Mononuclear cell (primary cell): Measurements from ENCODE around the gene PCSK9. TPM values are rescaled to one million over a fixed set of nuclear protein-coding genes. Genes with fewer than 3 reads are reported as not detected.

ENCODE experiments used
- H3K27me3 ChIP-seq: 2 replicates; pipeline ENCODE4 v1.6.0; 2011; ENCODE audit warnings: low read length, control low read depth; ENCODE audit not compliant: insufficient read depth
- H3K4me1 ChIP-seq: 2 replicates; pipeline ENCODE4 v1.5.1; 2011; ENCODE audit warnings: mild to moderate bottlenecking, low read length, control low read depth; ENCODE audit not compliant: insufficient read depth
- H3K4me3 ChIP-seq: 2 replicates; pipeline ENCODE4 v1.5.1; 2011; ENCODE audit warnings: mild to moderate bottlenecking, low read length, moderate library complexity
- H3K9me3 ChIP-seq: 2 replicates; pipeline ENCODE4 v1.5.1; 2011; ENCODE audit warnings: low read depth, mild to moderate bottlenecking, control low read depth, low read length
- total RNA-seq: library from RNA; depleted of rRNA; stranded (reverse); fragments of >200 nt; gene quantifications from one replicate; pipeline ENCODE4 v1.2.3, GENCODE V29; 2012

The PCSK9 gene
- total RNA-seq, 1 donor = not detected

- no peaks in the 10 kb centered on the region for H3K9me3 ChIP-seq
- no peaks in the 10 kb centered on the region for H3K4me1 ChIP-seq
- H3K4me3 ChIP-seq = no peak overlapping the region
- H3K27me3 ChIP-seq = no peaks in the 10 kb centered on the region
These were observed 29.3 kb downstream of the PCSK9 start for GRCh38 chr1:55068638-55069037.

GRCh38 chr1:55069280-55069679, 29.9 kb downstream of the PCSK9 start:
- H3K4me3 ChIP-seq = no peak overlapping the region
- H3K27me3 ChIP-seq = no peaks in the 10 kb centered on the region
- H3K9me3 ChIP-seq = no peaks in the 10 kb centered on the region
- no peaks in the 10 kb centered on the region for H3K4me1 ChIP-seq

- no peaks in the 10 kb centered on the region for H3K27me3 ChIP-seq
- no peaks in the 10 kb centered on the region for H3K4me1 ChIP-seq
- no peaks in the 10 kb centered on the region for H3K9me3 ChIP-seq
- no peak overlapping the region for H3K4me3 ChIP-seq
These were observed 31.2 kb downstream of the PCSK9 start for GRCh38 chr1:55070293-55071164.

- Histone ChIP-seq H3K9me3 (no peaks in the 10 kb centered on the region), H3K4me1 (no peaks in the 10 kb centered on the region), H3K4me3 (no peak overlapping the region), H3K27me3 (no peaks in the 10 kb centered on the region)
These were observed 32.1 kb downstream of the PCSK9 start for GRCh38 chr1:55071477-55071876.

GRCh38 chr1:55073187-55073916, 34.0 kb downstream of the PCSK9 start:
- H3K4me3 ChIP-seq = no peak overlapping the region
- no peaks in the 10 kb centered on the region for H3K4me1 ChIP-seq
- H3K9me3 ChIP-seq = no peaks in the 10 kb centered on the region
- no peaks in the 10 kb centered on the region for H3K27me3 ChIP-seq

GRCh38 chr1:55074455-55074854, 35.1 kb downstream of the PCSK9 start:
- no peak overlapping the region for H3K4me3 ChIP-seq
- no peaks in the 10 kb centered on the region for H3K4me1 ChIP-seq
- no peaks in the 10 kb centered on the region for H3K27me3 ChIP-seq
- H3K9me3 ChIP-seq = no peaks in the 10 kb centered on the region

- no peaks in the 10 kb centered on the region for H3K4me1 ChIP-seq
- H3K27me3 ChIP-seq = no peaks in the 10 kb centered on the region
- no peak overlapping the region for H3K4me3 ChIP-seq
- no peaks in the 10 kb centered on the region for H3K9me3 ChIP-seq
These were observed 37.0 kb downstream of the PCSK9 start for GRCh38 chr1:55076356-55076755.

GRCh38 chr1:55078470-55078869, 39.1 kb downstream of the PCSK9 start:
- no peaks in the 10 kb centered on the region for H3K4me1 ChIP-seq
- H3K9me3 ChIP-seq = no peaks in the 10 kb centered on the region
- H3K4me3 ChIP-seq = no peak overlapping the region
- no peaks in the 10 kb centered on the region for H3K27me3 ChIP-seq

GRCh38 chr1:55079651-55080050, 40.3 kb downstream of the PCSK9 start:
- Histone ChIP-seq H3K4me1 (no peaks in the 10 kb centered on the region), H3K4me3 (no peak overlapping the region), H3K9me3 (no peaks in the 10 kb centered on the region)

GRCh38 chr1:55081188-55081904, 42.0 kb downstream of the PCSK9 start:
- H3K27me3 ChIP-seq = no peaks in the 10 kb centered on the region
- no peaks in the 10 kb centered on the region for H3K4me1 ChIP-seq
- H3K4me3 ChIP-seq = no peak overlapping the region
- H3K9me3 ChIP-seq = no peaks in the 10 kb centered on the region

More at GRCh38 chr1:55079651-55080050, 40.3 kb downstream of the PCSK9 start:
- no peaks in the 10 kb centered on the region for H3K27me3 ChIP-seq

GRCh38 chr1:55081905-55082296, 42.6 kb downstream of the PCSK9 start:
- no peak overlapping the region for H3K4me3 ChIP-seq
- H3K4me1 ChIP-seq = no peaks in the 10 kb centered on the region
- H3K9me3 ChIP-seq = no peaks in the 10 kb centered on the region
- H3K27me3 ChIP-seq = no peaks in the 10 kb centered on the region

GRCh38 chr1:55084257-55084656, 44.9 kb downstream of the PCSK9 start:
- Histone ChIP-seq H3K4me3 (no peak overlapping the region), H3K9me3 (no peaks in the 10 kb centered on the region), H3K4me1 (no peaks in the 10 kb centered on the region), H3K27me3 (no peaks in the 10 kb centered on the region)

- H3K4me3 ChIP-seq = no peak overlapping the region
- no peaks in the 10 kb centered on the region for H3K9me3 ChIP-seq
- H3K27me3 ChIP-seq = no peaks in the 10 kb centered on the region
- H3K4me1 ChIP-seq = no peaks in the 10 kb centered on the region
These were observed 48.1 kb downstream of the PCSK9 start for GRCh38 chr1:55087439-55087838.

- Histone ChIP-seq H3K9me3 (no peaks in the 10 kb centered on the region), H3K4me1 (no peaks in the 10 kb centered on the region), H3K4me3 (no peak overlapping the region), H3K27me3 (no peaks in the 10 kb centered on the region)
These were observed 49.1 kb downstream of the PCSK9 start for GRCh38 chr1:55088413-55088812.

- no peak overlapping the region for H3K4me3 ChIP-seq
- H3K4me1 ChIP-seq = no peaks in the 10 kb centered on the region
- no peaks in the 10 kb centered on the region for H3K9me3 ChIP-seq
- H3K27me3 ChIP-seq = no peaks in the 10 kb centered on the region
These were observed 50.3 kb downstream of the PCSK9 start for GRCh38 chr1:55089683-55090082.
